DOHH2 (cell line): ENCODE data around the gene FAM149A.

Experiments
- H3F3A ChIP-seq: fragments of 200-600 bp; sonication (generic), shearing (Covaris generic); 2 replicates; pipeline ENCODE4 v1.6.0; 2016; ENCODE audit warnings: antibody characterized with exemption, mild to moderate bottlenecking; ENCODE audit not compliant: control insufficient read depth, insufficient read depth
- H3K27ac ChIP-seq: fragments of 200-600 bp; sonication (generic); 2 replicates; pipeline ENCODE4 v1.5.1; 2014; ENCODE audit warnings: low read depth, mild to moderate bottlenecking, low read length, moderate library complexity
- H3K27me3 ChIP-seq: fragments of 200-600 bp; sonication (generic); 2 replicates; pipeline ENCODE4 v1.6.1; 2014; ENCODE audit warnings: mild to moderate bottlenecking, low read length, mixed read lengths; ENCODE audit not compliant: control insufficient read depth
- H3K36me3 ChIP-seq: fragments of 200-600 bp; sonication (generic); 2 replicates; pipeline ENCODE4 v1.6.1; 2014; ENCODE audit warnings: mild to moderate bottlenecking, low read length, moderate library complexity, mixed read lengths; ENCODE audit not compliant: control insufficient read depth
- H3K4me1 ChIP-seq: fragments of 200-600 bp; sonication (generic); 2 replicates; pipeline ENCODE4 v1.6.1; 2014; ENCODE audit warnings: mild to moderate bottlenecking, low read length, mixed read lengths; ENCODE audit not compliant: control insufficient read depth
- H3K4me2 ChIP-seq: fragments of 200-600 bp; sonication (generic); 2 replicates; pipeline ENCODE4 v1.6.0; 2014; ENCODE audit warnings: mild to moderate bottlenecking, low read length, moderate library complexity
- H3K4me3 ChIP-seq: fragments of 200-600 bp; sonication (generic); 2 replicates; pipeline ENCODE4 v1.5.1; 2014; ENCODE audit warnings: mild to moderate bottlenecking, low read length, mixed read lengths
- H3K79me2 ChIP-seq: fragments of 200-600 bp; sonication (generic); 2 replicates; pipeline ENCODE4 v1.6.1; 2014; ENCODE audit warnings: mild to moderate bottlenecking, low read length, mixed read lengths; ENCODE audit not compliant: control insufficient read depth
- H3K9me2 ChIP-seq: fragments of 200-600 bp; sonication (generic); replicated peaks from 2 replicates; pipeline ENCODE4 v1.6.1; 2014; ENCODE audit warnings: mild to moderate bottlenecking, low read length, mixed read lengths; ENCODE audit not compliant: control insufficient read depth
- H3K9me3 ChIP-seq: fragments of 200-600 bp; sonication (generic); 2 replicates; pipeline ENCODE4 v1.6.1; 2014; ENCODE audit warnings: antibody characterized with exemption, low read length, mixed read lengths; ENCODE audit not compliant: control insufficient read depth, insufficient read depth
- H4K20me1 ChIP-seq: fragments of 200-600 bp; sonication (generic); 2 replicates; pipeline ENCODE4 v1.6.0; 2014; ENCODE audit warnings: low read depth, mild to moderate bottlenecking, antibody characterized with exemption, low read length, moderate library complexity; ENCODE audit not compliant: control insufficient read depth, insufficient read depth
- EZH2phosphoT487 ChIP-seq: fragments of 200-600 bp; sonication (generic); IDR thresholded peaks from 2 replicates; pipeline ENCODE4 v1.6.1; 2017; ENCODE audit warnings: borderline replicate concordance, mild to moderate bottlenecking, antibody characterized with exemption, low read length, moderate library complexity, mixed read lengths
- TF ChIP-seq, protein P1 (sequence below): fragments of 200-600 bp; sonication (generic); IDR thresholded peaks from one replicate; pipeline ENCODE4 v1.5.1; 2014; ENCODE audit warnings: antibody characterized with exemption, mild to moderate bottlenecking, low read depth, low read length; ENCODE audit not compliant: poor library complexity, severe bottlenecking

The FAM149A gene

DNA sequence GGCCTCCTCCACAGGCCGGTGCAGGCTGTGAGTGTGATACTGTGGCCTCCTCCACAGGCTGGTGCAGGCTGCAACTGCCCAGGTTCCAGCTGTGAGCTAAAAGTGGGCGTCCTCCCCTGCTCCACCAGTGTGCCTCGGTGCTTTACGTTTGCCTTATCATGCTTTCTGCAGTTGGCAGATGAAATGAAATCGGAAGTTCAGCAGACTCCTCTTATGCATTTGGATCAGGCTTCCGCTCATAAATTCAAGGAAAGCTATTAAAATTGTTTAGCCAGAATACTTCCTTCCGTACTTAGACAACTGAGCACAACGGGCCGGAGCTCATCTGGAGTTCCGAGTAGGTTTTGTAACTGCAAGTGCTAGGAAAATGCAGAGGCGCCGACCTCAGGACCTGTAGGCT, 98.9 kb downstream of the FAM149A start:
- Histone ChIP-seq H3K79me2 (no peaks in the 10 kb centered on the region), H3K27me3 (no peaks in the 10 kb centered on the region), H3K4me3 (peak overlapping the region; percentile 72), H3K4me2 (peak overlapping the region; percentile 70), H3K9me2 (no peaks in the 10 kb centered on the region), H3K27ac (peak overlapping the region; percentile 44), H3F3A (peaks cover 15% of the 10 kb centered on the region), H3K4me1 (peaks cover 46% of the 10 kb centered on the region), H3K36me3 (no peaks in the 10 kb centered on the region; the same call in 1 of the 2 replicates), H4K20me1 (no peaks in the 10 kb centered on the region), H3K9me3 (no peaks in the 10 kb centered on the region)
- TF ChIP-seq, protein P1, sequence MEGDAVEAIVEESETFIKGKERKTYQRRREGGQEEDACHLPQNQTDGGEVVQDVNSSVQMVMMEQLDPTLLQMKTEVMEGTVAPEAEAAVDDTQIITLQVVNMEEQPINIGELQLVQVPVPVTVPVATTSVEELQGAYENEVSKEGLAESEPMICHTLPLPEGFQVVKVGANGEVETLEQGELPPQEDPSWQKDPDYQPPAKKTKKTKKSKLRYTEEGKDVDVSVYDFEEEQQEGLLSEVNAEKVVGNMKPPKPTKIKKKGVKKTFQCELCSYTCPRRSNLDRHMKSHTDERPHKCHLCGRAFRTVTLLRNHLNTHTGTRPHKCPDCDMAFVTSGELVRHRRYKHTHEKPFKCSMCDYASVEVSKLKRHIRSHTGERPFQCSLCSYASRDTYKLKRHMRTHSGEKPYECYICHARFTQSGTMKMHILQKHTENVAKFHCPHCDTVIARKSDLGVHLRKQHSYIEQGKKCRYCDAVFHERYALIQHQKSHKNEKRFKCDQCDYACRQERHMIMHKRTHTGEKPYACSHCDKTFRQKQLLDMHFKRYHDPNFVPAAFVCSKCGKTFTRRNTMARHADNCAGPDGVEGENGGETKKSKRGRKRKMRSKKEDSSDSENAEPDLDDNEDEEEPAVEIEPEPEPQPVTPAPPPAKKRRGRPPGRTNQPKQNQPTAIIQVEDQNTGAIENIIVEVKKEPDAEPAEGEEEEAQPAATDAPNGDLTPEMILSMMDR, result no peak
- TF ChIP-seq EZH2phosphoT487, result no peak

DNA sequence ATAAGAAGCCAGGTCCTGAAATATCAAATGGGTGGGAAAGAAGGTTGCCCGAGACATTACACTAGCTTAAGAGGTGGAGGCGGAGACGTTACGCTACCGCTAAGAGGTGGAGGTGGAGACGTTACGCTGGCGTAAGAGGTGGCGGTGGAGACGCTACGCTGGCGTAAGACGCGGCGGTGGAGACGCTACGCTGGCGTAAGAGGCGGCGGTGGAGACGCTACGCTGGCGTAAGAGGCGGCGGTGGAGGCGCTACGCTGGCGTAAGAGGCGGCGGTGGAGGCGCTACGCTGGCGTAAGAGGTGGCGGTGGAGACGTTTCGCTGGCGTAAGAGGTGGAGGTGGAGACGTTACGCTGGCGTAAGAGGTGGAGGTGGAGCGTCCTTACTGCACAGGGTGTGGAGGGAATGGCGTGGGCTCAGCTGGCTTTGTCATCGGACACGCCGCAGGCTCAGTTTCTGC, 99.6 kb downstream of the FAM149A start:
- H3K4me1 ChIP-seq, result peaks cover 46% of the 10 kb centered on the region
- H4K20me1 ChIP-seq, result no peaks in the 10 kb centered on the region
- peak overlapping the region; percentile 44 for H3K27ac ChIP-seq
- H3K79me2 ChIP-seq, result no peaks in the 10 kb centered on the region
- H3K4me3 ChIP-seq, result peak overlapping the region; percentile 72
- peaks cover 3% of the 10 kb centered on the region; the same call in 1 of the 2 replicates for H3K36me3 ChIP-seq
- peaks cover 15% of the 10 kb centered on the region for H3F3A ChIP-seq
- TF ChIP-seq, protein P1, result no peak
- no peak for TF ChIP-seq EZH2phosphoT487
- no peaks in the 10 kb centered on the region for H3K27me3 ChIP-seq
- H3K9me3 ChIP-seq, result peaks cover 3% of the 10 kb centered on the region; the same call in 1 of the 2 replicates
- no peaks in the 10 kb centered on the region for H3K9me2 ChIP-seq
- H3K4me2 ChIP-seq, result peak overlapping the region; percentile 70

DNA sequence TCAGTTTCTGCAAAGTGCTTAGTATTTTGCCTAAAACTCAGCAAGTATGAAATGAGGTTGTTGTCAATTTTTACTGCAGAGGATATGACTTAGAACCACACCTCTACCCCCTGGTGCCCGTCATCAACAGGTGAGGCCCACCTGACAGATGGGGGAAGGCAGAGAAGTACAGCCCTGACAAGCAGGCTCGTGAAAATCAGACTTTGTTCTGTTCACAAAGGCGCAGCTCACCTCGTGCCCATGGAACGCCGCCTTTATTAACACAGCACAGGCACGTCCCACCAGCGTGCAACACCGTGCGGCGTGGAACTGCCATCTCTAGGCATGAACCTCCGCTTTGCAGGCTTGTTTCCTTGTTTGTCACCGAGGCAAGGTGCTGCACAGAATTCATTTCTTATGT, 100.2 kb downstream of the FAM149A start:
- Histone ChIP-seq H3K36me3 (peaks cover 3% of the 10 kb centered on the region; the same call in 1 of the 2 replicates), H3K4me3 (peak overlapping the region; percentile 72), H3F3A (peaks cover 15% of the 10 kb centered on the region), H3K9me2 (no peaks in the 10 kb centered on the region), H4K20me1 (no peaks in the 10 kb centered on the region), H3K27ac (peak overlapping the region; percentile 37; the same call in 1 of the 2 replicates), H3K79me2 (no peaks in the 10 kb centered on the region), H3K4me1 (peaks cover 46% of the 10 kb centered on the region), H3K9me3 (peaks cover 7% of the 10 kb centered on the region), H3K4me2 (peak overlapping the region; percentile 70), H3K27me3 (no peaks in the 10 kb centered on the region)
- TF ChIP-seq EZH2phosphoT487, result no peak
- TF ChIP-seq, protein P1, result no peak
